Spinal cord (tissue), 10 donors: ENCODE results near the gene CLDN10. TPM values are rescaled to one million over a fixed set of nuclear protein-coding genes. Genes with fewer than 3 reads are reported as not detected.

ENCODE experiments used
- DNase-seq, 6 donors: peaks; one replicate each; pipeline versions ENCODE4 v3.0.0 to v3.0.0-alpha.2; 2013 to 2015; ENCODE audit warnings: low spot score in 6 of 6, low read depth in 4 of 6
- H3K27ac ChIP-seq: one replicate; pipeline ENCODE4 v1.5.1; 2013; ENCODE audit warnings: low read depth, low read length, control low read depth
- H3K27me3 ChIP-seq: one replicate; pipeline ENCODE4 v1.6.1; 2013; ENCODE audit warnings: low read length; ENCODE audit not compliant: control insufficient read depth, insufficient read depth
- H3K36me3 ChIP-seq: one replicate; pipeline ENCODE4 v1.6.1; 2013; ENCODE audit warnings: low read length; ENCODE audit not compliant: control insufficient read depth, insufficient read depth
- H3K4me1 ChIP-seq: one replicate; pipeline ENCODE4 v1.6.1; 2013; ENCODE audit warnings: low read length; ENCODE audit not compliant: control insufficient read depth, insufficient read depth
- H3K4me3 ChIP-seq: one replicate; pipeline ENCODE4 v1.5.1; 2013; ENCODE audit warnings: low read depth, low read length, control low read depth
- H3K9me3 ChIP-seq: one replicate; pipeline ENCODE4 v1.6.1; 2013; ENCODE audit warnings: low read length; ENCODE audit not compliant: control insufficient read depth, insufficient read depth
- WGBS: methylation state at CpG from one replicate; pipeline ENCODE4 v1.1.5; 2013; ENCODE audit warnings: missing lambda C conversion rate; ENCODE audit not compliant: insufficient coverage; 5-methylcytosine and 5-hydroxymethylcytosine counted together
- polyA plus RNA-seq, 2 donors: library from polyadenylated mRNA; unstranded; fragments of 120-200 nt; gene quantifications; one replicate each; pipeline ENCODE4 v1.2.1, GENCODE V29; 2013; ENCODE audit not compliant: insufficient read length in 2 of 2
- total RNA-seq, 2 donors: library from RNA; depleted of rRNA in 1 of 2; stranded (reverse); fragments of 120-200 nt in 1 of 2; fragments of >200 nt in 1 of 2; gene quantifications; one replicate each; pipeline versions ENCODE4 v1.2.3 to v1.2.4, GENCODE V29; 2013 to 2014
- donor health status: healthy.

CLDN10 gene
- total and polyA plus RNA-seq, 4 donors: 5.2 to 14.5 (median 12.6) TPM

- Histone ChIP-seq H3K9me3 (no peaks in the 10 kb centered on the region), H3K27me3 (no peaks in the 10 kb centered on the region), H3K4me3 (no peak overlapping the region), H3K4me1 (peaks cover 3% of the 10 kb centered on the region), H3K36me3 (no peaks in the 10 kb centered on the region), H3K27ac (no peak overlapping the region)
- DNase-seq: peak in 2 of 6 donors; percentile 61 to 83
- 60% methylated on average over 2 of the region's 6 CpGs for WGBS
Measured at GRCh38 chr13:95536632-95537241, 15.8 kb upstream of the CLDN10 start.

GRCh38 chr13:95540888-95541287 lies 11.6 kb upstream of the CLDN10 start:
- Histone ChIP-seq H3K27ac (peak overlapping the region; percentile 33), H3K27me3 (no peaks in the 10 kb centered on the region), H3K36me3 (no peaks in the 10 kb centered on the region), H3K9me3 (no peaks in the 10 kb centered on the region), H3K4me3 (no peak overlapping the region), H3K4me1 (no peaks in the 10 kb centered on the region)
- 30% methylated on average over 4 of the region's 6 CpGs for WGBS
- peak in 3 of 6 donors; percentile 29 to 77 (median 55) for DNase-seq

GRCh38 chr13:95541308-95541707 lies 11.2 kb upstream of the CLDN10 start:
- DNase-seq: no peak
- no CpG with 5 or more reads among the region's 2 CpGs for WGBS
- no peaks in the 10 kb centered on the region for H3K4me1 ChIP-seq
- H3K9me3 ChIP-seq: no peaks in the 10 kb centered on the region
- H3K27ac ChIP-seq: peak overlapping the region; percentile 33
- no peaks in the 10 kb centered on the region for H3K27me3 ChIP-seq
- H3K4me3 ChIP-seq: no peak overlapping the region
- H3K36me3 ChIP-seq: no peaks in the 10 kb centered on the region

DNA sequence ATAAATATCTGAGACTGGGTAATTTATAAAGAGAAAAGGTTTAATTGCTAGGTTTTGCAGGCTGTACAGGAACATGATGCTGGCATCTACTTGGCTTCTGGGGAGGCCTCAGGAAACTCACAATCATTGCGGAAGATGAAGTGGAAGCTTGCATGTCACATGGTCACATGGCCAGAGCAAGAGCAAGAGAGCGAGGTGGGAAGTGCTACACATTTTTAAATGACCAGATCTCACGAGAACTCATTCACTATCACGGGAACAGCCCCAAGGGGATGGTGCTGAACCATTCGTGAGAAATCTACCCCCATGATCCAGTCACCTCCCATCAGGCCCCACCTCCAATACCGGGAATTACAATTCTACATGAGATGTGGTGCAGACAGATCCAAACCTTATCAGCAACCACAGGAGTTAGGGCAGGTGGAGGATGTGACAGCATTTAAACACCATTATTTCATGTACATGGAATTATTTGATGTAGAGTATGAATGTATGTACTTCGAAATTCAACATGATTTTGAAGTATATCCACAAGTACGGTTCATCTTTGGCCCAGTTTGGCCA lies 10.5 kb upstream of the CLDN10 start:
- Histone ChIP-seq H3K4me1 (no peaks in the 10 kb centered on the region), H3K27me3 (no peaks in the 10 kb centered on the region), H3K9me3 (no peaks in the 10 kb centered on the region), H3K4me3 (no peak overlapping the region), H3K27ac (no peak overlapping the region), H3K36me3 (no peaks in the 10 kb centered on the region)
- no peak for DNase-seq
- 100% methylated on average over 1 of the region's 8 CpGs for WGBS

- H3K4me3 ChIP-seq: no peak overlapping the region
- no peak overlapping the region for H3K27ac ChIP-seq
- no CpG with 5 or more reads among the region's 2 CpGs for WGBS
Measured at GRCh38 chr13:95544293-95544692, 8.2 kb upstream of the CLDN10 start.

DNA sequence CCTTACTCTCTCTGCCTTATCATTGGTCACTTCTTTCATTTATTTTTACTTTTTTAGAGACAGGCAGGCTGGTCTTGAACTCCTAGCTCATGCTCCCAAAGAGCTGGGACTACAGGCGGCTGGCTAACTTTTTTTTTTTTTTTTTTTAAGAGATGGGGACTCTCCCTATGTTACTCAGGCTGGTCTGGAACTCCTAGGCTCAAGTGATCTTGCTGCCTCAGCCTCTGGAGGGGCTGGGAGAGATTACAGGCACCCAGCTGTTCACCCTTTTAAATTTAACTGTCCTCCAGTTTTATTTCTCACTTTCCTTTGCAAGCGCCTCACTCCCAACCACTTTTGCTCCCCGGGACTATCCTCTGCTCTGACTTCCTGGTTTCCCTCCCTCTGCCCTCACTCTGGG lies 5.6 kb upstream of the CLDN10 start:
- H3K27me3 ChIP-seq: peaks cover 16% of the 10 kb centered on the region
- H3K27ac ChIP-seq: no peak overlapping the region
- WGBS: 23% methylated on average over 1 of the region's 3 CpGs
- peaks cover 2% of the 10 kb centered on the region for H3K9me3 ChIP-seq
- peaks cover under 1% of the 10 kb centered on the region for H3K4me1 ChIP-seq
- no peak overlapping the region for H3K4me3 ChIP-seq
- no peak for DNase-seq
- H3K36me3 ChIP-seq: no peaks in the 10 kb centered on the region

More at GRCh38 chr13:95544293-95544692, 8.2 kb upstream of the CLDN10 start:
- Histone ChIP-seq H3K36me3 (no peaks in the 10 kb centered on the region), H3K9me3 (peaks cover 2% of the 10 kb centered on the region), H3K4me1 (no peaks in the 10 kb centered on the region), H3K27me3 (no peaks in the 10 kb centered on the region)
- DNase-seq: no peak

- no peak overlapping the region for H3K27ac ChIP-seq
- no peak for DNase-seq
- H3K4me1 ChIP-seq: peaks cover 7% of the 10 kb centered on the region
- H3K36me3 ChIP-seq: no peaks in the 10 kb centered on the region
- no peak overlapping the region for H3K4me3 ChIP-seq
- H3K9me3 ChIP-seq: peaks cover 2% of the 10 kb centered on the region
- peaks cover 23% of the 10 kb centered on the region for H3K27me3 ChIP-seq
- whole genome bisulfite sequencing: no CpG with 5 or more reads among the region's 6 CpGs
Measured at GRCh38 chr13:95547531-95548167, 4.9 kb upstream of the CLDN10 start.

- H3K27me3 ChIP-seq: peaks cover 33% of the 10 kb centered on the region
- no peak for DNase-seq
- WGBS: 15% methylated on average over 14 of the region's 17 CpGs
Measured at GRCh38 chr13:95552208-95552538, 347 bp upstream of the CLDN10 start.

DNA sequence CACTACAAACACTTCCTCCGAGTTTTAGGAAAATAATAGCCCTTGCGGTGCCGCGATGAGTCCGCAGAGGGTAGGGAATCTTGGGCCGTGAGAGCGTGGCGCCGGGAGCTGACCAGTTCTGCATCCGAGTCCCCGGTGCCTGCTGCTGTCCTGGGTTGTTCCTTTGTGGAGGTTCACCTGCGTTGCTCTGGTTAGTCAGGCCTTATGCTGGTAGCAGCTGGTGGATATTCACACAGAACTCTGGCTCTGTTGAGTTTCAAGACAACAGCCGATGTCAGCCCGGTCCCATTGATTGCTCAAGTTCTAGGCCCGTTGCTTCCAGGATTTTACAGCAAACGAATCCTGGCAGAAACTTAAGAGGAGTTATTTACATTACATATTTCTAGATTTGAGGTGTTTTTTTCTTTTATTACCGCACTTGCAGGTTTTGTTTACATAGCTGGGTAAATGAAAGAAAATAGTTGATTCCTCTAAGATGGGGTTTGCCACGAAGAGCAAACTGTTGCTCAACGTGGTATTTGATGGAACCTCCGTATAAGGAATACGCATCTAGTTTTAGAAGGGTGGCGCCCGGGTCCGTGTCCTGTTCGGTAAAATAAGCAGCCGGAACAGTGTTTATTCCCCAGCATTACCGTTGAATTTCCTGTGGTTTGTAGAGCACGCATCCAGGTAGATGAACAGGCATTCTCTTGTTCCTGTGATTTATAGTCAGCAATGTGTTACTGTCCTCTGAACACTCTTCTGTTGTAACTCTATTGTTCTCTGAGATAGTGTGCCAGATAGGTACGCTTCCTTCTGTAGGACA lies 1.3 kb downstream of the CLDN10 start:
- H3K27ac ChIP-seq: no peak overlapping the region
- H3K4me1 ChIP-seq: peaks cover 18% of the 10 kb centered on the region
- no peaks in the 10 kb centered on the region for H3K9me3 ChIP-seq
- WGBS: 41% methylated on average over 25 of the region's 29 CpGs
- H3K36me3 ChIP-seq: no peaks in the 10 kb centered on the region
- peaks cover 36% of the 10 kb centered on the region for H3K27me3 ChIP-seq
- H3K4me3 ChIP-seq: peak overlapping the region; percentile 32
- DNase-seq: no peak

More at GRCh38 chr13:95552208-95552538, 347 bp upstream of the CLDN10 start:
- H3K4me3 ChIP-seq: no peak overlapping the region
- H3K4me1 ChIP-seq: peaks cover 18% of the 10 kb centered on the region
- no peaks in the 10 kb centered on the region for H3K36me3 ChIP-seq
- H3K27ac ChIP-seq: no peak overlapping the region
- peaks cover 2% of the 10 kb centered on the region for H3K9me3 ChIP-seq
